T-helper 1 cell treated with Interleukin-12 subunit alpha and Interleukin-12 subunit beta and Interleukin-4 antibody, amounts not matched to agents 30 μg/mL and 1 μg/mL, for 36 hours (primary cell): ENCODE results near the gene CLASRP.

Source experiments
- H3K27ac Mint-ChIP-seq: one replicate; pipeline ENCODE4 v1.8.0; 2021; ENCODE audit warnings: mild to moderate bottlenecking, mixed read lengths
- H3K27me3 Mint-ChIP-seq: one replicate; pipeline ENCODE4 v1.8.0; 2021; ENCODE audit warnings: low read depth, mixed read lengths
- H3K36me3 Mint-ChIP-seq: one replicate; pipeline ENCODE4 v1.8.0; 2021; ENCODE audit warnings: low read depth, mixed read lengths
- H3K4me1 Mint-ChIP-seq: one replicate; pipeline ENCODE4 v1.8.0; 2021; ENCODE audit warnings: low read depth, mixed read lengths
- H3K4me3 Mint-ChIP-seq: one replicate; pipeline ENCODE4 v1.8.0; 2021; ENCODE audit warnings: mild to moderate bottlenecking, moderate library complexity, mixed read lengths
- H3K9me3 Mint-ChIP-seq: one replicate; pipeline ENCODE4 v1.8.0; 2021; ENCODE audit warnings: mixed read lengths

The CLASRP gene

GRCh38 chr19:45063851-45064801 is 25.3 kb downstream of the CLASRP start:
- Mint-ChIP-seq H3K4me3 (no peak overlapping the region), H3K27me3 (no peaks in the 10 kb centered on the region), H3K9me3 (no peaks in the 10 kb centered on the region), H3K27ac (peak overlapping the region; percentile 41), H3K36me3 (peaks cover 27% of the 10 kb centered on the region), H3K4me1 (peaks cover 3% of the 10 kb centered on the region)

- no peaks in the 10 kb centered on the region for H3K27me3 Mint-ChIP-seq
- no peak overlapping the region for H3K4me3 Mint-ChIP-seq
- H3K36me3 Mint-ChIP-seq: peaks cover 20% of the 10 kb centered on the region
- H3K27ac Mint-ChIP-seq: no peak overlapping the region
- no peaks in the 10 kb centered on the region for H3K4me1 Mint-ChIP-seq
- H3K9me3 Mint-ChIP-seq: no peaks in the 10 kb centered on the region
Observed at GRCh38 chr19:45066921-45067661, 28.2 kb downstream of the CLASRP start.

GRCh38 chr19:45068041-45068440 is 29.2 kb downstream of the CLASRP start:
- Mint-ChIP-seq H3K4me1 (no peaks in the 10 kb centered on the region), H3K27me3 (no peaks in the 10 kb centered on the region), H3K9me3 (no peaks in the 10 kb centered on the region), H3K4me3 (no peak overlapping the region), H3K36me3 (peaks cover 16% of the 10 kb centered on the region), H3K27ac (no peak overlapping the region)

GRCh38 chr19:45069056-45069455 is 30.2 kb downstream of the CLASRP start:
- Mint-ChIP-seq H3K27ac (no peak overlapping the region), H3K36me3 (peaks cover 16% of the 10 kb centered on the region), H3K27me3 (no peaks in the 10 kb centered on the region), H3K4me3 (no peak overlapping the region), H3K9me3 (no peaks in the 10 kb centered on the region), H3K4me1 (no peaks in the 10 kb centered on the region)

GRCh38 chr19:45070214-45070613 is 31.4 kb downstream of the CLASRP start:
- Mint-ChIP-seq H3K27ac (no peak overlapping the region), H3K4me3 (no peak overlapping the region), H3K27me3 (no peaks in the 10 kb centered on the region), H3K4me1 (no peaks in the 10 kb centered on the region), H3K9me3 (no peaks in the 10 kb centered on the region), H3K36me3 (peaks cover 12% of the 10 kb centered on the region)

- H3K27me3 Mint-ChIP-seq: no peaks in the 10 kb centered on the region
- no peak overlapping the region for H3K4me3 Mint-ChIP-seq
- peaks cover 12% of the 10 kb centered on the region for H3K36me3 Mint-ChIP-seq
- H3K27ac Mint-ChIP-seq: no peak overlapping the region
- H3K4me1 Mint-ChIP-seq: no peaks in the 10 kb centered on the region
- no peaks in the 10 kb centered on the region for H3K9me3 Mint-ChIP-seq
Observed at GRCh38 chr19:45070861-45071544, 32.2 kb downstream of the CLASRP start.

- Mint-ChIP-seq H3K27ac (no peak overlapping the region), H3K36me3 (peaks cover 12% of the 10 kb centered on the region), H3K4me1 (peaks cover 2% of the 10 kb centered on the region), H3K9me3 (no peaks in the 10 kb centered on the region), H3K4me3 (no peak overlapping the region), H3K27me3 (no peaks in the 10 kb centered on the region)
Observed at GRCh38 chr19:45071545-45071938, 32.7 kb downstream of the CLASRP start.

- Mint-ChIP-seq H3K4me1 (peaks cover 7% of the 10 kb centered on the region), H3K27me3 (no peaks in the 10 kb centered on the region), H3K36me3 (peaks cover 12% of the 10 kb centered on the region), H3K27ac (no peak overlapping the region), H3K9me3 (no peaks in the 10 kb centered on the region), H3K4me3 (no peak overlapping the region)
Observed at GRCh38 chr19:45071969-45072790, 33.3 kb downstream of the CLASRP start.

GRCh38 chr19:45074744-45075300 is 36.0 kb downstream of the CLASRP start:
- Mint-ChIP-seq H3K9me3 (no peaks in the 10 kb centered on the region), H3K36me3 (peaks cover 10% of the 10 kb centered on the region), H3K27ac (no peak overlapping the region), H3K4me1 (peaks cover 17% of the 10 kb centered on the region), H3K27me3 (no peaks in the 10 kb centered on the region), H3K4me3 (no peak overlapping the region)

GRCh38 chr19:45075301-45076028 is 36.6 kb downstream of the CLASRP start:
- Mint-ChIP-seq H3K4me1 (peaks cover 21% of the 10 kb centered on the region), H3K4me3 (peak overlapping the region; percentile 77), H3K27me3 (no peaks in the 10 kb centered on the region), H3K36me3 (peaks cover 5% of the 10 kb centered on the region), H3K9me3 (no peaks in the 10 kb centered on the region), H3K27ac (peak overlapping the region; percentile 69)

- peaks cover 23% of the 10 kb centered on the region for H3K4me1 Mint-ChIP-seq
Observed at GRCh38 chr19:45076029-45076850, 37.4 kb downstream of the CLASRP start, which contains the start of gene ZNF296. ZNF296 (minus strand) TSS chr19:45076478; CDS start chr19:45076373, 105 bp downstream.

GRCh38 chr19:45076851-45077730 is 38.2 kb downstream of the CLASRP start:
- no peaks in the 10 kb centered on the region for H3K27me3 Mint-ChIP-seq
- H3K4me1 Mint-ChIP-seq: peaks cover 27% of the 10 kb centered on the region
- peaks cover 12% of the 10 kb centered on the region for H3K36me3 Mint-ChIP-seq

More at GRCh38 chr19:45076029-45076850, 37.4 kb downstream of the CLASRP start, which contains the start of gene ZNF296:
- Mint-ChIP-seq H3K4me3 (peak within 1 kb of the TSS; percentile 77), H3K36me3 (peaks cover 5% of the 10 kb centered on the region), H3K9me3 (no peaks in the 10 kb centered on the region), H3K27me3 (no peaks in the 10 kb centered on the region), H3K27ac (peak within 1 kb of the TSS; percentile 69)

More at GRCh38 chr19:45076851-45077730, 38.2 kb downstream of the CLASRP start:
- Mint-ChIP-seq H3K27ac (peak overlapping the region; percentile 63), H3K9me3 (no peaks in the 10 kb centered on the region), H3K4me3 (peak overlapping the region; percentile 76)
